ENCODE data around the gene SCRN1. TPM values are rescaled to one million over a fixed set of nuclear protein-coding genes. Genes with fewer than 3 reads are reported as not detected.
"Not testable (repeated sequence)": the region's sequence is repeated elsewhere in the genome, so short reads cannot be mapped to it uniquely, and the experiment has no call there.

Gene SCRN1
- total RNA-seq, 1 donor from 2014 or later = 129 TPM

- no peak for DNase-seq
Observed at GRCh38 chr7:29924006-29924405, 65.6 kb downstream of the SCRN1 start.

GRCh38 chr7:29922921-29923700 lies 66.5 kb downstream of the SCRN1 start:
- no peak for DNase-seq

- DNase-seq = no peak
Observed at GRCh38 chr7:29921404-29922010, 68.1 kb downstream of the SCRN1 start.

- no peak for DNase-seq
Observed at GRCh38 chr7:29920491-29920890, 69.1 kb downstream of the SCRN1 start.

GRCh38 chr7:29919790-29920189 lies 69.8 kb downstream of the SCRN1 start:
- no peak for DNase-seq

GRCh38 chr7:29918850-29919249 lies 70.8 kb downstream of the SCRN1 start:
- DNase-seq = no peak

GRCh38 chr7:29917641-29918040 lies 72.0 kb downstream of the SCRN1 start:
- no peak for DNase-seq

GRCh38 chr7:29915481-29916215 lies 74.0 kb downstream of the SCRN1 start:
- DNase-seq = peak; percentile 27

- DNase-seq = no peak
Observed at GRCh38 chr7:29914180-29914579, 75.4 kb downstream of the SCRN1 start.

GRCh38 chr7:29906200-29907022 lies 83.2 kb downstream of the SCRN1 start:
- DNase-seq = no peak

- DNase-seq = no peak
Observed at GRCh38 chr7:29900745-29901144, 88.9 kb downstream of the SCRN1 start.

GRCh38 chr7:29898301-29898700 lies 91.3 kb downstream of the SCRN1 start:
- DNase-seq = no peak

- no peak for DNase-seq
Observed at GRCh38 chr7:29896685-29897411, 92.8 kb downstream of the SCRN1 start.

- no peak for DNase-seq
Observed at GRCh38 chr7:29895559-29895958, 94.0 kb downstream of the SCRN1 start.

GRCh38 chr7:29894256-29894655 lies 95.3 kb downstream of the SCRN1 start:
- DNase-seq = no peak

GRCh38 chr7:29893351-29893965 lies 96.1 kb downstream of the SCRN1 start:
- no peak for DNase-seq

- DNase-seq = no peak
Observed at GRCh38 chr7:29892231-29892630, 97.4 kb downstream of the SCRN1 start.

GRCh38 chr7:29891766-29892165 lies 97.8 kb downstream of the SCRN1 start:
- DNase-seq = no peak

- not testable (repeated sequence) for DNase-seq
Observed at GRCh38 chr7:29890786-29891185, 98.8 kb downstream of the SCRN1 start.

GRCh38 chr7:29890251-29890650 lies 99.3 kb downstream of the SCRN1 start:
- DNase-seq = no peak

GRCh38 chr7:29889288-29889687 lies 100.3 kb downstream of the SCRN1 start:
- no peak for DNase-seq

Data from occipital lobe (tissue), 2 donors.